HG03280 (cell line): ENCODE data around the gene MMS22L.

Source experiments
- ATAC-seq: cut with Tn5 transposase; IDR thresholded peaks from one replicate; pipeline ENCODE4 v1.9.1; 2021; ENCODE audit warnings: mild to moderate bottlenecking, moderate library complexity; ENCODE audit not compliant: unreplicated experiment

Gene MMS22L, protein sequence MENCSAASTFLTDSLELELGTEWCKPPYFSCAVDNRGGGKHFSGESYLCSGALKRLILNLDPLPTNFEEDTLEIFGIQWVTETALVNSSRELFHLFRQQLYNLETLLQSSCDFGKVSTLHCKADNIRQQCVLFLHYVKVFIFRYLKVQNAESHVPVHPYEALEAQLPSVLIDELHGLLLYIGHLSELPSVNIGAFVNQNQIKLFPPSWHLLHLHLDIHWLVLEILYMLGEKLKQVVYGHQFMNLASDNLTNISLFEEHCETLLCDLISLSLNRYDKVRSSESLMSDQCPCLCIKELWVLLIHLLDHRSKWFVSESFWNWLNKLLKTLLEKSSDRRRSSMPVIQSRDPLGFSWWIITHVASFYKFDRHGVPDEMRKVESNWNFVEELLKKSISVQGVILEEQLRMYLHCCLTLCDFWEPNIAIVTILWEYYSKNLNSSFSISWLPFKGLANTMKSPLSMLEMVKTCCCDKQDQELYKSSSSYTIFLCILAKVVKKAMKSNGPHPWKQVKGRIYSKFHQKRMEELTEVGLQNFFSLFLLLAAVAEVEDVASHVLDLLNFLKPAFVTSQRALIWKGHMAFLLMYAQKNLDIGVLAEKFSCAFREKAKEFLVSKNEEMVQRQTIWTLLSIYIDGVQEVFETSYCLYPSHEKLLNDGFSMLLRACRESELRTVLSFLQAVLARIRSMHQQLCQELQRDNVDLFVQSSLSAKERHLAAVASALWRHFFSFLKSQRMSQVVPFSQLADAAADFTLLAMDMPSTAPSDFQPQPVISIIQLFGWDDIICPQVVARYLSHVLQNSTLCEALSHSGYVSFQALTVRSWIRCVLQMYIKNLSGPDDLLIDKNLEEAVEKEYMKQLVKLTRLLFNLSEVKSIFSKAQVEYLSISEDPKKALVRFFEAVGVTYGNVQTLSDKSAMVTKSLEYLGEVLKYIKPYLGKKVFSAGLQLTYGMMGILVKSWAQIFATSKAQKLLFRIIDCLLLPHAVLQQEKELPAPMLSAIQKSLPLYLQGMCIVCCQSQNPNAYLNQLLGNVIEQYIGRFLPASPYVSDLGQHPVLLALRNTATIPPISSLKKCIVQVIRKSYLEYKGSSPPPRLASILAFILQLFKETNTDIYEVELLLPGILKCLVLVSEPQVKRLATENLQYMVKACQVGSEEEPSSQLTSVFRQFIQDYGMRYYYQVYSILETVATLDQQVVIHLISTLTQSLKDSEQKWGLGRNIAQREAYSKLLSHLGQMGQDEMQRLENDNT

GRCh38 chr6:97282726-97283617 is at the start of gene MMS22L:
Gene MMS22L, minus strand, starts transcription at chr6:97283216. Its CDS starts 739 bp downstream, at chr6:97282477.
- peak; percentile 98 for ATAC-seq

DNA sequence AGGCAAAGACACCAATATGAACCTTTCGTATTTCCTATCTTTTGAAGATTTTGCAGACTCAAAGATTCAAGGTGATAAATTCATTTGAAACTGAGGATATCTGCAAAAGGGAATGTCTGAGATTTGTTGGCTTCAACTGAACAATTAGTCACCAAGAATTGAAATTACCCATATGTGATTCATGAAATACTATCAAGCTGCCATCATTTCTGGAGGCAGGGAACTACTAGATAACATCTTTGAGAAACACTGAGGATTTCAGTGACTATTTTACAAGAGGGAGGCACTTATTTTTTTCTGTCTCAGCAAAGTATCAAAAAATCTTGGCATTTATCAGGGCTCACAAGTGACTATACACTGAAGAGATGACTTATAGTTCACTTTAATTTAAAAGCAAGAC is 39.8 kb upstream of the MMS22L start:
- ATAC-seq = no peak

DNA sequence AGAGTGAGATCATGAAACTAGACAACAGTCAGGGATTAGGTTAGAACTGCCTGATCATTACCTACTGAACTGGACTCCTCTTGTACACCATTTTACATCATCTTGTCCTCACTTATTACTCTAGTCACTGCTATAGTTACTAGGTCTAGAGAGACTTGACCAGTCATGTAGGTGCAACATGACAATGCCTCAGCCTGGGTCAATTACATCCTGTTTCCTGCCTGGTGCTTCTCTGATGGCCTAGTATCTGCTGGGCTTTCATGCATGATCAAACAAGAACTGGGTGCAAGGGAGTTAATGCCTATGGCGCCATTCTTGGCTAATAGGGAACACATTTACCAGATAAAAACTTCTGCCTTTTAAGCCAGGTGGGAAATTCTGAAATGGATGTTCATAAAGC is 39.2 kb upstream of the MMS22L start:
- no peak for ATAC-seq

DNA sequence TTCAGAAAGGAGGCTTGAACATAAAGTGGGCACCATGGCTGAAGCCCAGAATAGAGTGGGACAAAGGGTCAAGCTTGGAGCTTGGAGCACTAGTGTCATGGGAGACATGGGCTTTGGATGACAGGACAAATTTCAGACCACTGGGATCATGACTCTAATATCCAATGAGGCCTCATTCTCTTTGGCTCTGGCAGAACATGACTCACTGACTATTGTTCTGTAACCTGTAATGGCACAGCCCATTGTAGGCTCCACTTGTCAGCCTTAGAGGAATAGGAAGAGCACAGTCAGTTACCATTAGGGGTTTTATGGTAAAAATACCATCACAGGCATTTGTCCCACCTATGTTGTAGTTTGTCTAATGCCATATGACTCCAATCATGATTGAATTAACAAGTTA is 34.0 kb upstream of the MMS22L start:
- no peak for ATAC-seq

DNA sequence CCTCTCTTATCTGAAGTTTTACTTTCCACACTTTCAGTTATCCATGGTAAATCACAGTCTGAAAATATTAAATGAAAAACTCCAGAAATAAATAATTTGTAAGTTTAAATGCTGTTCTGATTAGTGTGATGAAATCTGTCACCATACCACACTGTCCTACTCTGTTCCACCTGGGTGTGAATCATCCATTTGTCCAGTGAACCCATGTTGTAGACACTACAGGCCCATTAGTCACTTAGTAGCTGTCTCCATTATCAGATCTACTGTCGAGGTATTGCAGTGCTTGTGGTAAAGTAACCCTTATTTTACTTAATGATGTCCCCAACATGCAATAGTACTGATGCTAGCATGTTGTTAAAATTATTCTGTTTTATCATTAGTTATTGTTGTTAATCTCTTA is 29.2 kb upstream of the MMS22L start:
- ATAC-seq = no peak

- no peak for ATAC-seq
Measured at GRCh38 chr6:97306544-97307320, 23.7 kb upstream of the MMS22L start.

- no peak for ATAC-seq
Measured at GRCh38 chr6:97305414-97306066, 22.5 kb upstream of the MMS22L start.

GRCh38 chr6:97304701-97305100 is 21.7 kb upstream of the MMS22L start:
- no peak for ATAC-seq

DNA sequence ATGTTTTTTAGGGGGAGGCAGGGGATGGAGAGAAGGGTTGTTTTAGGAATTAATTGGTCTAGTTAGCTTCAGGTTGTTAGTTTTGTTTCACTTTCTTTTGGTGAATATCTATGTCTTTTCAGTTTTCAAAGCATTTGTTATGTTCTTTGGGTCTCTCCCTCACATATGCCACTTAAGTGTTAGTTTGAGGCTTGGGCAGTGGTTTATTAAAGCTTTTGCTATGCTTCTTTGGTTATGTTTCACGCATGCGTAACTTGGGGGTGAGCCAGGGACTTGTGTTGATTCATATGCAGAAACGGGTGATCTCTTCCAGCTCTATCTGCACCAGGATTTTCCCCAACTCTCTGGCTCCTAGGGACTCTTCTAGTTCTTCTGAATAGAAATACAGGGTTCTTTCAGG is 11.4 kb upstream of the MMS22L start:
- ATAC-seq = peak; percentile 46

- no peak for ATAC-seq
Measured at GRCh38 chr6:97293198-97293696, 10.2 kb upstream of the MMS22L start.

DNA sequence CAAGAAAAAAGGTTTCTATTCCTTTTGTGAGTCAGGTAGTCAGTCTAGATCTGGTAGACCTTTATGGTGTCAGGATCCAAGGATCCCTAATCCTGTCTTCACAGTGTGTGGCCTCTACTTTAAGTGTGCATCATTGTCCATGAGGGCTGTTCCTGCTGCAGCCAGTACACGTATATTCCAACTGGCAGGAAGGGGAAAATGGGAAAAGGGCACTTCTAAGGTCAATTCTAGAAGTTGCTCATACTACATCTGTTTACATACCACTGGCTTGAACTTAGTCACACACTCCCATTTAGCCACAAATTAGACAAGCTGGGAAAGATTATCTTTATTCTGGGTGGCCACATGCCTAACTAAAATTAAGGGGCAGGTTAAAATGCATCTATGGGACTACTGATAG is 9.7 kb upstream of the MMS22L start:
- ATAC-seq = no peak

DNA sequence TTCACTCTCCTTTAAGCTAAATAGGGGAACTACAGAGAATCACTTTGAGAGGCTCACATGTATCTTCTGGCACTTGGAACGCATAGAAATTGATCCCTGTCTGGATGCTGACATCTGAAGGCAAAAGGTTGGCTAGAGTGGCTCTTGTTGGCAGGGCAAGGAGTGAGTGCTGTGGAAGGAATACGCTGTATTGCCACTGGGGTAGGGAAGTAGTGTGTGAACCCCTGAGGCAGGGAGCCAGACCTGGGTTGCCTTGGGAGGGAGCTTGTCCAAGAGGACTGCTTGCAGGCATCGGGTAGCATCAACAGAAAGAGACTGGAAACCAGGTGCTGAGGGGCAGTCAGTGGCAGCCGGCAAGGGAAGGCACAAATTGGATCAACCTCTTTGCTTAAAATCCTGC is 8.9 kb upstream of the MMS22L start:
- no peak for ATAC-seq

- ATAC-seq = no peak
Measured at GRCh38 chr6:97289332-97289731, 6.3 kb upstream of the MMS22L start.

DNA sequence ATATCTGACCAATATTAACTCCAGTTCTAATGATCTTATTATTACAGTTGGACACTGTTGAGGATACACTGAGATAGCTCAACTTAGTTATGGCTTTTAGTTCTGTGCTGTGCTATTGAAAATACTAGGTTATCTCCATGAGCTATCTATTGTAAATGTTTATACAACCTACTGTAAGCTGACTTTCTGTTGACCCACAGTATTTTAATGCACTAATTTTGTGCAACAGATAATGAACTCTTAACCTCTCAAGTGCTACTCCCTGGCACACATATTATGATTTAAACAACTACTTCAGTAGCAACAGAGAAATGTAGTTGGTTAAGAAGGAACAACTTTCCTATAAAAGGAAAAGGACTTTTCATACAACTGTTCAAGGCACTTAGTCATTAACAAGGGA is 5.2 kb upstream of the MMS22L start:
- no peak for ATAC-seq

DNA sequence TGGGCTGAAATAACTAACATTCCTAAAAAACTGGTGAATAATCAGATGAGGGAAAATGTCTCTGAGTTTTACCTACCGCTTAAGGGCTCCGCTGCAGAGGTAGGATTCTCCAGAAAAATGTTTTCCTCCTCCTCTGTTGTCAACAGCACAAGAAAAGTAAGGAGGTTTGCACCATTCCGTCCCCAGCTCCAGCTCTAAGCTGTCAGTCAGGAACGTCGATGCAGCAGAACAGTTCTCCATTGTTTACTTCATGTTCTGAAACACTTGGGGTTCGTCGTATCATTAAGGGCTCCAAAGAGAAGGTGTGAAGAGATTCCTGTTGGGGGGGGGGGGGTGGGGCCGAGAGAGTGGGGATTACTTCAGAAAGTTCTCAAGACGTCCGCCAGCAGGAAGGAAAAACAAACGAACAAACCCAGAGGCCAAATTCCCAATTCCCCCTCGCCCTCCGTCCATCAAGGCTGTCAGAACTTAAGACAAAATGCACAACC is 734 bp downstream of the MMS22L start:
- ATAC-seq = no peak

DNA sequence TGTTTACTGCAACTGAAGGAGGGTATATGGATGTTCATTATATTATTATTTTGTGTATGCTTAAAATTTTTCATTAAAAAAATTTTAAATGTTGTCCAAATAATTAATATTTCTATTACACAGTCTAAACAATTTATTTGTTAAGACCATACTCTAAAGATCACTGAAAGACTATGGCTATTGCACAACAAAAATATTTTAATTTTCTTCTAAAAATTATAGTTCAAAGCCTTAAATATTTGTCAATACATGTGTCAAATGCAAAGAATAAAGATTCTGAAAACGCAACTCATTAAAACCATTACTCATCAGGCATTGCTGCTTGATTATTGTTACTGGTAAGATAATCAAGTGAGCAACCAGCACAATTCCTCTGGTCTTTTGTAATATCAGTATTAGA is 2.2 kb downstream of the MMS22L start:
- ATAC-seq = no peak

DNA sequence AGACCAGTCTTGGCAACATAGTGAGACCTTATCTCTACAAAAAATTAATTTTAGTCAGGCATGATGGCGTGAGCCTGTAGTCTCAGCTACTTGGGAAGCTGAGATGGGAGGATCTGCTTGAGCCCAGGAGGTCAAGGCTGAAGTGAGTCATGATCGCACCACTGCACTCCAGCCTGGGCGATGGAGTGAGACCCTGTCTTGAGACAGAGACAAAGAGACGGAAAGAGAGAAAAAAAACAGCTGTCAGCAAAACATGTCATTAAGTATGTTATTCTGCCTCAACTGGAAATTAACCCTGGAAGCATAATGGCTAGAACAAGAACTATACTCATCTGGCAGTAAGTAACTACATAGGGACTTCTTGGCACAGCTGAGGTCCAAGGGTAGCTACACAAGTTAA is 7.2 kb downstream of the MMS22L start:
- ATAC-seq = no peak

- no peak for ATAC-seq
Measured at GRCh38 chr6:97269821-97270220, 13.2 kb downstream of the MMS22L start.

- no peak for ATAC-seq
Measured at GRCh38 chr6:97262676-97263075, 20.3 kb downstream of the MMS22L start.
